NCI-H2227 treated with DMSO at 0.1 percent for 48 hours (cell line): Measurements from ENCODE around the gene EXD2.
A peak's percentile ranks its signal among the peaks of the same experiment; 100 is the strongest.
"Not testable (repeated sequence)": the region's sequence is repeated elsewhere in the genome, so short reads cannot be mapped to it uniquely, and the experiment has no call there.

Experiments
- DNase-seq: peaks from one replicate; lab custom pipeline; 2025; lab: John Stamatoyannopoulos, UW

The EXD2 gene

DNA sequence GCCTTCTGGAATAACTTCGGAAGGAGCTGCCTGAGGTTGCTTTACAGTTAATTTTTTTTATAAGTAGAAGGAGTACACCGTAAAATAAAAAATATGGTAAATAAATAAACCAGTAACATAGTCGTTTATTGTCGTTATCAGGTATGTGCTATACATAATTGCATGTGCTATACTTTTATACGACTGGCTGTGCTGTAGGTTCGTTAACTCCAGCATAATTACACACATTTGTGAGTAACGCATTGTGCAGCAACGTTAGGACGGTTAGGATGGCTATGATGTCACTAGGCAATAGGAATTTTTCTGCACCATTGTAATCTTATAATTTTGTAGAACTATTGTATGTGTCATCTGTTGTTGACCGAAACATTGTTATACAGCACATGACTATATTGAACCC, 8.5 kb downstream of the EXD2 start:
- DNase-seq: no peak

DNA sequence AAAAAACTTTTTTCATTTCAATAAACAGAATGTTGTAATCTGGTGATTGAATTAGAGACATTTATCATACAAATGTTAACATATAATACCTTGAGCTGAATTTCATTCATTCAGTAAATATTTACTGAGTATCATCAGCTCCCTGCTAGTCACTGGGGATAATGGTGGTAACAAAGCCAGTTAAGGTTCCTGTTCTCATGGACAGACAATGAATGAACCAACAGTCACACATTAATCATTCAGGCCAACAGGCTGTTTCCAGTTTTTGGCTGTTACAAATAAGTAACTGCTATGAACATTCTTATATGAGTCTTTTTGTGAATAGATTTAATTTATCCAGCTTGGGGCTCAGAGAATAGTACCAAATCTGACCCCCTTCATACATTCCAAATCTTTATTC, 13.5 kb downstream of the EXD2 start:
- no peak for DNase-seq

DNA sequence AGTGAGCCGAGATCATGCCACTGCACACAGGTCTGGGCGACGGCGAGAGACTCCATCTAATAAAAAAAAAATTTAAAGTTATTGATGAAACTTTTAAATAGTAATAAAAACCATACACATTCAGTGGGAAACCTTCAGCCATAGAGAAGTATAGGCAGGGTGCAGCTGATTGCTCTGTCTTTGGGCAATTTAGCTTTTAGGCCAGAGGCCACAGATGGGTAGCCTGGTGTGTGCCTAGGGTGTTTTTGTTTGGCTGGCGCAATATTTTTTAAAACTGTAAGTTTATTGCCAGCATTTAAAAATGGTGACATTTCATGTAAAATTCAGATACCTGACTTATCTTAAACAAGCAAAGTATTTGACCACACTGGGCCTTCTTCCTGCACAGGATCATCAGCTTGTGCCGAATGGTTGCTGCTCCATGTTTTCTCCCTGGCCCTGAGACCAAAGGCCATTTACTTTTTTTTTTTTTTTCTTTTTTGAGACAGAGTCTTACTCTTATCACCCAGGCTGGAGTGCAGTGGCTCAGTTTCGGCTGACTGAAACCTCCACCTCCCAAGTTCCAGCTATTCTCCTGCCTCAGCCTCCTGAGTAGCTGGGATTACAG, 16.2 kb downstream of the EXD2 start:
- DNase-seq: no peak

DNA sequence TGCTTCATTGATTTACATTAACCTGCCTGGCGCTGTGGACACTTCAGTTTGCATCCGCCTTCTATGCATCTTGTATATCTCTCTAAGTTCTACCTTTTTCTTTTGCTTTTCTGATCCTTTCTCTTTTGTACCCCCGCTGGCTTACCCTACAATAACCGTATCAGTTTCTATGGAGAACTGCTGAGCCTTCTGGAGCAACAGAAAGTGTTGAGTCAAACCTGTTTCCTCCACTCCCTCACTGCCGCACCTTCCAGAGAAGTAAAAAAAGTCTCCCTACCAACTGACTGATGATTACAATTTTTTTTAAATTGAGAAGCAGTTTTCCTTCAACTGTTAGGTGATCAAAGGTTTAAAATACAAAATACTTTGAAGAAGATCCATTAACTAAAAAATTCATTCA, 17.4 kb downstream of the EXD2 start:
- DNase-seq: no peak

DNA sequence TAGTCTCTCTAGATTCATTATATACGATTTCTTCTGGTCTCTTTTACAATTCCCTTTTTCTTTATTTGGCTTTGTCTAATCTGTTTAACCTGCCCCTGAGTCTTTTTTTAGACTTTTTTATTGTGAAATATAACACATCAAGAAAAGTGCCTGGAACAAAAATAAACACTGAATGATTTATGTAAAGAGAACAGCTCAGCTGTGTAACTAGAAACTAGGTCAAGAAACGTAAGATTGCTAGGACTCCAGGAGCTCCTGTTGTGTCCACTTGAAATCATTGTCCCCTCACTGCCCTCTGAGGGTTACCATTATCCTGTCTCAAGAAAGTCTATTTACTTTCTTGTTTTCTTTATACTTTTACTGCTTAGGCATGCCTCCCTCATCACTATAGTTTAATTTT, 23.1 kb downstream of the EXD2 start:
- DNase-seq: no peak

DNA sequence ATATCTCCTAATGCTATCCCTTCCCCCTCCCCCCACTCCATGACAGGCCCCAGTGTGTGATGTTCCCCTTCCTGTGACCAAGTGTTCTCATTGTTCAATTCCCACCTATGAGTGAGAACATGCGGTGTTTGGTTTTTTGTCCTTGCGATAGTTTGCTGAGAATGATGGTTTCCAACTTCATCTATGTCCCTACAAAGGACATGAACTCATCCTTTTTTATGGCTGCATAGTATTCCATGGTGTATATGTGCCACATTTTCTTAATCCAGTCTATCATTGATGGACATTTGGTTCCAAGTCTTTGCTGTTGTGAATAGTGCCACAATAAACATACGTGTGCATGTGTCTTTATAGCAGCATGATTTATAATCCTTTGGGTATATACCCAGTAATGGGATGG, 26.4 kb downstream of the EXD2 start:
- DNase-seq: not testable (repeated sequence)

DNA sequence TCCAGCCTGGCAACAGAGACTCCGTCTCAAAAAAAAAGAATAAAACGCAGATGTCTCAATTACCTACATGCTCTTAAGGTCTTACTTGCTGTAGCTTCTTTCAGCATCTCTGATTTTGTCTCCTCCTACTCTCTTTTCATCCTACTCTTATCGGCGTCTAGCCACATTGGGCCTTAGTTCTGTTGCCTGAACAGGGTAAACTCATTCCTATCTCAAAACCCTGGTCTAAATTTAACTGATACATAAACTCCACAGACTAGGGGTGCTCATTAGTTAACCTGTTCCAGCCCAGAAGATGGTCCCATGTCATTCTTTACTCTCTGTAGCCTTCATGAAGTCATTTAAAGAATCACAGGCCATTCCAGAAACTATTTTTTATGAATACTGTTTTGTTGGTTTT, 33.6 kb downstream of the EXD2 start:
- no peak for DNase-seq

DNA sequence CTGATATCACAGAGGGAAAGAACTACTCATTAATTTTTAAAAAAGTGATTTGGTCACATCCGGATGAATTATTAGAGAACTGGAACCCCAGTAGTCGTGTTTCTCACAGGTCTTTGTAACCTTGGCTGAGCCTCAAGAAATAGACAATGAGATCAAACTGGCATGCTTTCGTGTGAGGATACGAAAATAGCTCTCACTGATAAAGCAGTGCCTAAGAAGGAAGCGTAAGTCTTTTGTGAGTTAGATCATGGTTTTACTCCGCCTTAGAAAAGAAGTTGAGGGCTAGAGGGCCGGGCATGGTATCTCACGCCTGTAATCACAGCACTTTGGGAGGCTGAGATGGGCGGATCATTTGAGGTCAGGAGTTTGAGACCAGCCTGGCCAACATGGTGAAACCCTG, 34.9 kb downstream of the EXD2 start:
- no peak for DNase-seq

DNA sequence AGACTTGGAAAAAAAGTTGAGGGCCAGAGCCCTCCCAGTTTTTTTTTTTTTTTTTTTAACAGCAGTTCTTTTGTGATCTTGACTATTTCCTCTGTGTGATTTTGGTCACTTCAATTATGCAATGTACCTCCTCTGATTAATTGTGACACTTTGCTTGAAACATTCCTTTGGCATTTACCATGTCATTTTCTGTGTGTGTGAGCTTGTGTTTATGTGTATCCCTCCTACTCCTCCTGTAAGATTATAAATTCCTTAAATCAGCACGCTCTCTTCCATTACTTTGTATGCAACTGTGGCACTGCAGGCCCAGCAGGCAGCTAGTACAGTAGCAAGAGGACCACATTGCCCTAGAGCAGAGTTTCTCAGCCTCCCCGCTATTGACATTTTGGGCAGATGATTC, 35.4 kb downstream of the EXD2 start:
- DNase-seq: no peak

DNA sequence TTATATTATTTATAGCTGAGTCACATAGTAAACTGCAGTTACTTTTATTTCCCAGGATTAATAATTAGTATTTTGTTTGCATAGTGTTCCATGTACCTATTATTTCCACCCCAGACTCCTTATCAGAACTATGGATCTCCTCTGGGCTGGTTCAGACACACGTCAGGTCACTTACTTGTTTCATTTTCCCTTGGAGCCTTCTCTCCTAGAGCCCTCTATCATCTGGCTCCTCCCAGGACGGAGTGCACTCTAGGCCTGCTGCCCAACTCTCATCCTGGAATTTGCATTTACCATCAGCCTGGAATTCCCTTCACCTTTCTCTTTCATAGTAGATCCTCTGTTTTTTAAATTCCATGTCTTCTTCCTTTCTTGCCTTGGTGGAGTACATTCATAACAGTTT, 40.2 kb downstream of the EXD2 start:
- no peak for DNase-seq

DNA sequence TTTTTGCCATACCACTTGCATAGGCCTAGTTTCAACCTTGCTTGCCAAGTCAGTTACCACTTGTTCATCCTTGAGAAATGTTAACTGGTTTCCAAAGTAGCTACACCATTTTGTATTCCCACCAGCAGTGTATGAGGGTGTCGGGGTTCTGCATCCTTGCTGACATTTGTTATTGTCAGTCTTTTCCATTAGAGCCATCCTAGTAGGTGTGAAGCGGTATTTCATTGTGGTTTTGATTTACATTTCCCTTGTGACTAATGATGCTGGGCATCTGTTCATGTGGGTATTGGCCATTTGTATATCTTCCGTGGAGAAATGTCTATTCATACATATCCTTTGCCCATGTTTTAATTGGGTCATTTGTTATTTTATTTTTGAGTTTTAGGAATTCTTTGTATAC, 41.1 kb downstream of the EXD2 start:
- no peak for DNase-seq

DNA sequence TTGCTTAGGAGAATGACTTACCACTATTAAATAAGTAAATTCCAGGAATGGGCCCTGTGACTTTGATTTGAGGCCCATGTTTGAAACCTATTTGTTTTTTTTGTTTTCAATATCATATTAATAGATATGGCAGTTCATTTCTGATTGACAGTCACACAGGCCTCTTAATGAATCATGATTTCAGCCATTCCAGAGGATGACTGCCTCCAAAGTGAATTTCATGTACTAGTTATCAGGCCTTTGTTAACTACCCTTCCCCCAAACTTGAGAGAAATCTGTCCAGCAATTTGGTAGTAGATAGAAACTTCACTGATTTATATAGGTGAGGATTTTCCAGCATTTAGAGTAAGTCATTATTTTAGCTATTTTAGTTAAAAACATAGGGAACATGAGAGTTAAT, 42.8 kb downstream of the EXD2 start:
- no peak for DNase-seq

DNA sequence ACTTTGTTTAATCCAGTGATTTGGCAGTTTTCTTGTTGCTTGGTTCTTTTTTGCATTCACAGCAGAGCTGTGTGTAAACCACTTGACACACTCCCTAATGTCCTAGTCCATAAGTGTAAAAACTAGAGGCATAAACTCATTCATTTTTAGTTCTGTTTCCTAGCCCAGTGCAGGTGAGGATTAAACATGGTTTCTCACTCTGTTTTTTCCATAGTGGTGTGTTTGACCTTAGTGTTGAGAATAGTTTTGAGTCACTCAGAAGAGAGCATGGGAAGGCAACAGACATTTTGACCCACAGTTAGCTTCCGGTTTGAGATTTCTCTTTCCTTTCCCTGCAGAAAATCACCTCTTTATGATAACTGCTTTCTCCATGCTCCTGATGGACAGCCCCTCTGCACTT, 44.4 kb downstream of the EXD2 start:
- no peak for DNase-seq

DNA sequence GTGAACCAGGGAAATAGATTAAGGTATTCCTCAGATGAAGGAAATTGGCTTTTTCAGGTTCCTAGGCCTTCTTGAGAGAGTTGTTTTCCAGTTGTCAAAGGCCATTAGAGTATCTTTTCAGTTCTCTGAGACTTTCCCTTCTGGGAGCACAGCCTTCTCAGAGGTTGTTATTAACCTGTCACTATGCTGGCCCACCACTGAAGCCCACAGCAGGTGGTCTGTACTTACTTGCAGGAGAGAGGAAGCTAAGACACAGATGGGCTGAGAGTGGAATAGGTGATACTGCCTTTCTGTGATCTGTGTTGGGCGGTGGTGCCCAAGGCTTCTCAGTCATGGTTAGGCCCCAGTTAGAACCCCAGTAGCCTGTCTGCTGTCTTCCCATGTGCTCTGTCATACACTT, 45.8 kb downstream of the EXD2 start:
- DNase-seq: no peak

DNA sequence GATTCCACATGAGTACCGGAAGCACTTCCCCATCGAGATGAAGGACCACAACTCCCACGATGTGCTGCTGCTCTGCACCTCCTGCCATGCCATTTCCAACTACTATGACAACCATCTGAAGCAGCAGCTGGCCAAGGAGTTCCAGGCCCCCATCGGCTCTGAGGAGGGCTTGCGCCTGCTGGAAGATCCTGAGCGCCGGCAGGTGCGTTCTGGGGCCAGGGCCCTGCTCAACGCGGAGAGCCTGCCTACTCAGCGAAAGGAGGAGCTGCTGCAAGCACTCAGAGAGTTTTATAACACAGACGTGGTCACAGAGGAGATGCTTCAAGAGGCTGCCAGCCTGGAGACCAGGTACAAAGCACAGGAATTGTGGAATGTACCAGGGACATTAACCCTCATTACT, 46.3 kb downstream of the EXD2 start:
- DNase-seq: no peak

DNA sequence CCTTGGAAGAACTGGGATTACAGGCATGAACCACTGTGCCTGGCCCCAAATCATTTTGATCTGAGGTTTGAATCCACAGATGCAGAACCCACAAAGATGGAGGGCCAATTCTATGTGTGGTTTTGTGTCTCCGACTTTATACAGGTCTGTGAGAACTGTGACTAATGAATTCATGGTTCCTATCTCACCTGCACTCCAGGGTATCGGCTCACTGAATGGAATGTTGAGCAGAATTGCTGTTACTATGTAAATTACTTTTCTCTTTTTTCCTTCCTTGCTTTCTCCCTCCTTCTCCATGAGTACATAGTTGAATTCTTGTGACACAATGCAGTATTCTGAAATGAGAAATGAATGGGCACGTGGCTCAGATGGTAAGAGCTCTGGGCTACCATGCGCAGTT, 47.6 kb downstream of the EXD2 start:
- no peak for DNase-seq

DNA sequence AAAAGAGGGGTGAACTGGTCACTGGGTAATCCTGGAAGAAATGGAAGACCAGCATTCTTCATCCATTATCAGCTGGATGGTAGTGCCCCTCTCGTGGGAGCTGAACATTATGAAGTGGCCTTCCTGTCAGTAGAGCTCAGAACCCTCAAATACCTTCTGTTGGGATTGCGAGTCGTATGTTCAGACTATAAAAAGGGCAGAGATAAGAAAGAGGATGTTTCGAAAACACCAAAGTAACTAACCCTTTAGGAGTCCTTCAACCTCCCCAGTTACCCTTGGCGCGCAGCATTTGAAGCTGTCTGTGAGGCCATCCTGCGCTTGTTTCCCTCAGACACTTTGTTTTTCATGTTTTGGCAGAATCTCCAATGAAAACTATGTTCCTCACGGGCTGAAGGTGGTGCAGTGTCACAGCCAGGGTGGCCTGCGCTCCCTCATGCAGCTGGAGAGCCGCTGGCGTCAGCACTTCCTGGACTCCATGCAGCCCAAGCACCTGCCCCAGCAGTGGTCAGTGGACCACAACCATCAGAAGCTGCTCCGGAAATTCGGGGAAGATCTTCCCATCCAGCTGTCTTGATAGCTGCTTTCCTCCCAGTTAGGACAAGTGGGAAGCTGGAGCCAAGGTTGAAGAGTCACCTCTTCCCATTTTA, 49.4 kb downstream of the EXD2 start:
- DNase-seq: no peak

DNA sequence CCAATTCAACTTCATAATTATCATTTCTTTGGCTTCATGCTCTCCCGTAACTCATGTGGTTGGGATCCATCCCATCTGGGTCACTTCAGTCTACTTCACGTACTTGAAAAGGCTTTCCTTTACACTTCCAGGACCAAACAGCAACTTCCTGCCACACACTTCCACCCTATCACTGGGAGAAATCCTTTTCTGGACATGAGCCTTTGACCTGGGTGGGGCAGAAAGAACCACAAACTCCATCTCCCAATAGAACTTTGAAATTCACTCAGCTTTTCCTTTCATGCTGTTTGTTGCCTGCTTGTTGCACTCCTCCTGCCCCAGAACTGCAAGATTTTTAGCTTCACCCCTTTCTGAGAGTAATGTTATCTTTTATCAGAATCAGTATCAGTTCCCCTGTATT, 50.3 kb downstream of the EXD2 start:
- DNase-seq: no peak

DNA sequence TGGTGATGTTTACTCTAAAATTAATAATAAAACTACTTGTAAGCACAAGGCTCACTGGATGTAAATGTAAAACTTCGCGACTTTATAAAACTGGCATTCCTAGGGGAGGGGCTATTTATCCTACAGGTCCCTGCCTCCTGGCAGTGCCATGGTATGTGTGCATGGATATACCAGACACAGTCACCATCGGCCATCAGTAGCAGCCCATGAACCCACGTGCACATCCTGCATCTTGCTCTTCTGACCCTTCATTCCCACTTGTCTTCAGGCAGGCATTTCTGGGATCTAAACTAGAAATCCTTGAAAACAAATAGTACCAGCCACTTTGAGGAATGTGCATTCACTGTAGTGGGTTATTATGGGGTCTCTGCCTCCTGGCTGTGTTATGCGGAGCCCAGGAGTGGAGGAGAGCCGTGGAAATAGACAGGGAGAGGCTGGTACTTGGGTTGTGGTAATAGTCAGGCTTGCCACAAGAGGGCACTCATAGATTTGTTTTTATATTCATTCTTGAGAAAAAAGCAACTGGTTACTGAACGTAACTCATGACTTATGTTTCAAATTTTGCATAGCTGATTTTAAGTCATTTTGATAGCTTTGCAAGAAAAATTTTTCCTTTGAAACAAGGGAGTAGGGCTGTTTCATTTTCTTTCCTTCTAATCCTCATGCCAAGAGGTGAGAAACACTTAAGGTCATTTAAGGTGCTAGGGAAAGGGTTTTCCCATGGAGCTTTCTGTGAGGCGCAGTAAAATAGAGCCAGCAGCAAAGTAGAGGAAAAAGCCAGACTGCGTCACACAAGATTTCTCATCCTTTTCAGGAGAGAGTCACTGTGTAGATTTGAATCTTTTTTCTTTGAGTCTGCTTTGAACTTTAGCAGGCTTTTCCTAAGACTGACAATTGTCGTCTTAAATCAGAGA, 51.3 kb downstream of the EXD2 start:
- DNase-seq: peak; percentile 81

DNA sequence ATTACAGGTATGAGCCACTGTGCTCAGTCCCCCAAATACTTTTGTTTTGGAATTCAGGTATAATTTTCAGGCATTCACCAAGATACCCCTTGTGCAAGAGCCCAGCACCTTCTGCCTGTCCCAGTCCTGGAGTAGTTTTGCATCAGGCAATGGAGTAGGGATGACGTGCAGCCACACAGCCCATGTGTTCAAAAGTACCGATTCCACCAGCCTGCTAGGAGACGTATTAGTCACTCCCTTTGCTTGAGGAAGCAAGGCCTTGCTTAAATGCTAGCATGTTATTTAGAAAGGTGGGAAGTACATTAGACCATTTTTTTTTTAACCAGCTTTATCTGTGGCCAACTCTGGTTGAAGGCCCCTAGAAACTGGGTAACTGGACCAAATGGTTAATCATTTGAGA, 53.6 kb downstream of the EXD2 start:
- no peak for DNase-seq

DNA sequence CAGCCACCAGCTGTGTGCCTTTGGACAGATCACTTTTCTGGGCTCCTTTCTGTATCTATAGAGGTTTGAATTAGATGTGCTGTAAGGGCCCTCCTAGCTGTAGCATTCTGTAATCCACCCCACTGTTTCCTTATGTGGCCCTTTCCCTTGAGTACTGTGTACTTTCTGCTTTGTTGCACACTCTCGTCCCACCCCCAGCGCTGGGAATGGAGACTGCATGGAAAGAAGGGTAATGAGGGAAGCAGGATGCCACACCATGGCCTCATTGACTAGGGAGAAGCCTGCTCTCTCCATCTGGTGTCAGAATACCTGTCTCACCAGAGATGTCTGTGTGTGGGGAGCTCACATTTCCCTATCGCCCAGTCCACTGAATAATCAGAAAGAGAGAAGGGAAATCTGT, 55.0 kb downstream of the EXD2 start:
- DNase-seq: no peak

DNA sequence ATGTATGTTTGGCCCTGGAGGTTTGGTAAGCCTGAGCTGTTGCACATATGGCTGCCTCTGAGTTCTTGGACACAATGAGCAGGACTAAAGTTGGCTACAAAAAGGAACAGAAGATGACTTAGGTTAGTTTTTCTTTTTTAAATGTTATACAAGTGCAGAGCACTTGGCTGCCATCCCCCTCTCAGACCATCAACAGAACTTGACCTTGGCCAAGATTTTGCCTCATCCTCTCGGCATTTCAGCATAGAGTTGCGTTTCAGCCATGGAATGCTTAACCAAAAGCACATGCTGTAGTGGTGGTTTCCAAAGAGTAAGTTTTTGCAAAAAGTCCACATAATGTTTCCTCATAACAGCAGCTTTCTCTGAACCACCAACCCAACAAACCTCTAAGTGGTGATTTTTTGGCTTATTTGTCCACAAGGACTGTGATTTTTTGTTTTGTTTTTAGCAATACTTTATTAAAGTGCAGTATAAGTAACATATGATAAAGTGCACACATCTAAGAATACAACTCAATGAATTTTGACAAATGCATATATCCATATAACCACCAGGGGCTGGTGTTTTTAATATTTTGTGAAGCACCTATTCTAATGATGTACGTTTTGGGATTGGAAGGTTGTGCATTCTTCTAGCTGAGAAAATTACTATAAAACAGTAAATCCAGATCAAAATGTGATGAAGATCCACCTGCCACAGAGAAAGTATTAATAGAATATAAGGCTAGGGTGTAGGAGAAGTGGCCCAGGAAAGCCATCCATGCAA, 56.6 kb downstream of the EXD2 start:
- no peak for DNase-seq

DNA sequence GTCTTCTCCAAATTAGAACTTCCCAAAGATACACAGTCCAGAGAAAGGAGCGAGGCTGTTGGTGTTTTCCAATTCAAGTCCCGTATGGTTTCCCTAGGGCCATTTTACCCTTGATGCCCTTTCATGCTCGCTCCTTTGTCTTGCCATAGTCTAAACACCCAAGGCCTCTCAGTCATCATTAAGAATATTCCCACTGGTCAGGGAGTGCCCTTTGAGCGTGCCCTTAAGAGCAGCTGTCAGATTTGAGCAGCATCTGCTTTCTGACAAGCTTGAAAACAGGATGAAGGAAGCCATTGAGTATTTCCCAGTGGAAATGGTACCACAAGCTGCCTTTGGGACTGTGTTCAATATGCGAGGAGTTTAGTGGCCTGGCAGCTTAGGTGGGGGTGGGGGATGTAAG, 58.3 kb downstream of the EXD2 start:
- DNase-seq: no peak
